Measurements from ENCODE around the gene ALDH9A1. TPM values are rescaled to one million over a fixed set of nuclear protein-coding genes. Genes with fewer than 3 reads are reported as not detected.

The ALDH9A1 gene
- total RNA-seq, 1 donor from 2014 or later: 68.2 TPM

GRCh38 chr1:165699577-165699976 lies 1.2 kb upstream of the ALDH9A1 start:
- no peak for FAIRE-seq
- DNase-seq (ENCODE audit: low read depth): no peak
- TF ChIP-seq EZH2 (IDR thresholded peaks at IDR 0.05; ENCODE audit: insufficient read depth, low read length) (no peak), CTCF (IDR thresholded peaks at IDR 0.05; ENCODE audit: insufficient read depth, low read depth, low read length) (no peak)
- Histone ChIP-seq H3K36me3 (ENCODE audit: insufficient read depth, low read length) (no peaks in the 10 kb centered on the region), H4K20me1 (ENCODE audit: insufficient read depth, low read length) (peaks cover 26% of the 10 kb centered on the region), H2AFZ (ENCODE audit: low read depth, low read length) (no peak overlapping the region), H3K9me3 (ENCODE audit: insufficient read depth, low read depth, low read length) (no peaks in the 10 kb centered on the region), H3K79me2 (ENCODE audit: insufficient read depth, low read length) (peaks cover 30% of the 10 kb centered on the region), H3K9ac (ENCODE audit: low read length) (no peak overlapping the region), H3K27ac (ENCODE audit: low read depth, low read length) (no peak overlapping the region), H3K4me1 (ENCODE audit: insufficient read depth, low read length) (peaks cover 18% of the 10 kb centered on the region), H3K4me3 (ENCODE audit: insufficient read depth, low read depth, low read length) (no peak overlapping the region), H3K27me3 (ENCODE audit: insufficient read depth, low read length) (peaks cover 3% of the 10 kb centered on the region), H3K4me2 (ENCODE audit: low read length) (no peak overlapping the region)
- Mint-ChIP-seq H3K27me3 (ENCODE audit: low read depth, unreplicated experiment) (peaks cover 2% of the 10 kb centered on the region), H3K9me3 (ENCODE audit: unreplicated experiment) (no peaks in the 10 kb centered on the region), H3K36me3 (ENCODE audit: low read depth, unreplicated experiment) (no peaks in the 10 kb centered on the region), H3K4me3 (ENCODE audit: unreplicated experiment) (peak overlapping the region; percentile 99), H3K4me1 (ENCODE audit: low read depth, unreplicated experiment) (peaks cover 3% of the 10 kb centered on the region), H3K27ac (ENCODE audit: unreplicated experiment) (no peak overlapping the region)

DNA sequence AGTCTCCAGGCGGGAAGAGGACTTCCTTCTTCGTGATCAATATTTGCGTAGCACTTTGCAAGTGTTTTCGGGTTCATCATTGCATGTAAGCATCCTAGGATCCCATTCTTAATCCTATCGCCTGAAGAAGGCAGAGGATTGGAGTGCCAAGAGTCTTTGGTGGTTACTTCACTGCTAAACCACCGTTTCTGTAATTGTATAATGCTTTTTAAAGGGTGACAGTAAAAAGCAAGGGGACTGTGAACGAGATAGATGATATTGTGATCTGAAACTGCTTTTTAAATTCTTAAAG lies 345 bp upstream of the ALDH9A1 start:
- H3K27ac Mint-ChIP-seq (ENCODE audit: unreplicated experiment): peak overlapping the region; percentile 51
- H3K79me2 ChIP-seq (ENCODE audit: insufficient read depth, low read length): peaks cover 37% of the 10 kb centered on the region
- peak overlapping the region; percentile 94 for H2AFZ ChIP-seq (ENCODE audit: low read depth, low read length)
- H3K27ac ChIP-seq (ENCODE audit: low read depth, low read length): no peak overlapping the region
- H3K4me1 Mint-ChIP-seq (ENCODE audit: low read depth, unreplicated experiment): peaks cover 3% of the 10 kb centered on the region
- H3K9ac ChIP-seq (ENCODE audit: low read length): peak overlapping the region; percentile 92
- peaks cover 18% of the 10 kb centered on the region for H3K4me1 ChIP-seq (ENCODE audit: insufficient read depth, low read length)
- H4K20me1 ChIP-seq (ENCODE audit: insufficient read depth, low read length): peaks cover 26% of the 10 kb centered on the region
- peak overlapping the region; percentile 99 for H3K4me3 Mint-ChIP-seq (ENCODE audit: unreplicated experiment)
- TF ChIP-seq EZH2 (IDR thresholded peaks at IDR 0.05; ENCODE audit: insufficient read depth, low read length): no peak
- TF ChIP-seq CTCF (IDR thresholded peaks at IDR 0.05; ENCODE audit: insufficient read depth, low read depth, low read length): no peak
- H3K36me3 Mint-ChIP-seq (ENCODE audit: low read depth, unreplicated experiment): no peaks in the 10 kb centered on the region
- peak overlapping the region; percentile 98 for H3K4me3 ChIP-seq (ENCODE audit: insufficient read depth, low read depth, low read length)
- peaks cover 2% of the 10 kb centered on the region for H3K27me3 Mint-ChIP-seq (ENCODE audit: low read depth, unreplicated experiment)
- no peaks in the 10 kb centered on the region for H3K9me3 Mint-ChIP-seq (ENCODE audit: unreplicated experiment)
- FAIRE-seq (no peak), DNase-seq (ENCODE audit: low read depth) (no peak)
- peaks cover 2% of the 10 kb centered on the region for H3K36me3 ChIP-seq (ENCODE audit: insufficient read depth, low read length)
- peaks cover 3% of the 10 kb centered on the region for H3K27me3 ChIP-seq (ENCODE audit: insufficient read depth, low read length)
- peak overlapping the region; percentile 96 for H3K4me2 ChIP-seq (ENCODE audit: low read length)
- no peaks in the 10 kb centered on the region for H3K9me3 ChIP-seq (ENCODE audit: insufficient read depth, low read depth, low read length)

DNA sequence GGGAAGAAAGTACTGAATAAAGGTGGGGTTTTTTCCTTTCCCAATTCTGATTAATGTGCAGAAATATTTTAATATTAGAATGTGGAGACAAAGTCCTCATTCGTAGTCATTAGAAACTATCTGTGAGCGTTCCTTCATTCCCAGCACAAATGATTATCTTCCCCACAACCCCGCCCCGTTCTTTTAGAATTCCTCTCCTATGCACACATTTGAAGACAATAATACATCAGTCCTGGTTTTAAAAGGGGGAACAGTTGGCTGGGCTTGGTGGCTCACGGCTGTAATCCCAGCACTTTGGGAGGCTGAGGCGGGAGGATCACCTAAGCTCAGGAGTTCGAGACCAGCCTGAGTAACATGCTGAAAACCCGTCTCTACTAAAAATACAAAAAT lies 876 bp downstream of the ALDH9A1 start:
- H3K27ac ChIP-seq (ENCODE audit: low read depth, low read length): no peak overlapping the region
- no peaks in the 10 kb centered on the region for H3K9me3 ChIP-seq (ENCODE audit: insufficient read depth, low read depth, low read length)
- H4K20me1 ChIP-seq (ENCODE audit: insufficient read depth, low read length): peaks cover 26% of the 10 kb centered on the region
- Mint-ChIP-seq H3K27me3 (ENCODE audit: low read depth, unreplicated experiment) (peaks cover 2% of the 10 kb centered on the region), H3K27ac (ENCODE audit: unreplicated experiment) (peak overlapping the region; percentile 92), H3K4me1 (ENCODE audit: low read depth, unreplicated experiment) (peaks cover 3% of the 10 kb centered on the region), H3K36me3 (ENCODE audit: low read depth, unreplicated experiment) (no peaks in the 10 kb centered on the region), H3K9me3 (ENCODE audit: unreplicated experiment) (no peaks in the 10 kb centered on the region), H3K4me3 (ENCODE audit: unreplicated experiment) (peak overlapping the region; percentile 99)
- FAIRE-seq: no peak
- H3K4me2 ChIP-seq (ENCODE audit: low read length): peak overlapping the region; percentile 96
- peaks cover 2% of the 10 kb centered on the region for H3K36me3 ChIP-seq (ENCODE audit: insufficient read depth, low read length)
- H3K79me2 ChIP-seq (ENCODE audit: insufficient read depth, low read length): peaks cover 37% of the 10 kb centered on the region
- peak overlapping the region; percentile 98 for H3K4me3 ChIP-seq (ENCODE audit: insufficient read depth, low read depth, low read length)
- TF ChIP-seq EZH2 (IDR thresholded peaks at IDR 0.05; ENCODE audit: insufficient read depth, low read length) (no peak), CTCF (IDR thresholded peaks at IDR 0.05; ENCODE audit: insufficient read depth, low read depth, low read length) (no peak)
- H3K9ac ChIP-seq (ENCODE audit: low read length): peak overlapping the region; percentile 92
- no peak overlapping the region for H2AFZ ChIP-seq (ENCODE audit: low read depth, low read length)
- H3K27me3 ChIP-seq (ENCODE audit: insufficient read depth, low read length): peaks cover 3% of the 10 kb centered on the region
- peak; percentile 6 for DNase-seq (ENCODE audit: low read depth)
- peaks cover 18% of the 10 kb centered on the region for H3K4me1 ChIP-seq (ENCODE audit: insufficient read depth, low read length)

All from astrocyte (in vitro differentiated cells and primary cell).